ENCODE measurements around the gene CMIP.

CMIP gene

GRCh38 chr16:81517629-81518438 is 73.2 kb downstream of the CMIP start:
- TF ChIP-seq GATA2 (IDR thresholded peaks at IDR 0.05; ENCODE audit: low read depth, low read length) (no peak), GATA3 (IDR thresholded peaks at IDR 0.05; ENCODE audit: low read depth, low read length) (no peak)

- TF ChIP-seq GATA2 (IDR thresholded peaks at IDR 0.05; ENCODE audit: low read depth, low read length) = no peak
- TF ChIP-seq GATA3 (IDR thresholded peaks at IDR 0.05; ENCODE audit: low read depth, low read length) = no peak
These were observed 73.8 kb downstream of the CMIP start for GRCh38 chr16:81518439-81518757.

- TF ChIP-seq GATA3 (IDR thresholded peaks at IDR 0.05; ENCODE audit: low read depth, low read length) (no peak), GATA2 (IDR thresholded peaks at IDR 0.05; ENCODE audit: low read depth, low read length) (no peak)
These were observed 74.9 kb downstream of the CMIP start for GRCh38 chr16:81519301-81520150.

- TF ChIP-seq GATA2 (IDR thresholded peaks at IDR 0.05; ENCODE audit: low read depth, low read length) (no peak), GATA3 (IDR thresholded peaks at IDR 0.05; ENCODE audit: low read depth, low read length) (no peak)
These were observed 75.5 kb downstream of the CMIP start for GRCh38 chr16:81520151-81520470.

GRCh38 chr16:81520560-81521135 is 76.0 kb downstream of the CMIP start:
- TF ChIP-seq GATA2 (IDR thresholded peaks at IDR 0.05; ENCODE audit: low read depth, low read length) = no peak
- no peak for TF ChIP-seq GATA3 (IDR thresholded peaks at IDR 0.05; ENCODE audit: low read depth, low read length)

GRCh38 chr16:81521141-81521626 is 76.6 kb downstream of the CMIP start:
- TF ChIP-seq GATA2 (IDR thresholded peaks at IDR 0.05; ENCODE audit: low read depth, low read length) (no peak), GATA3 (IDR thresholded peaks at IDR 0.05; ENCODE audit: low read depth, low read length) (no peak)

GRCh38 chr16:81522108-81522701 is 77.6 kb downstream of the CMIP start:
- TF ChIP-seq GATA3 (IDR thresholded peaks at IDR 0.05; ENCODE audit: low read depth, low read length) = no peak
- no peak for TF ChIP-seq GATA2 (IDR thresholded peaks at IDR 0.05; ENCODE audit: low read depth, low read length)

- TF ChIP-seq GATA2 (IDR thresholded peaks at IDR 0.05; ENCODE audit: low read depth, low read length) (no peak), GATA3 (IDR thresholded peaks at IDR 0.05; ENCODE audit: low read depth, low read length) (no peak)
These were observed 78.9 kb downstream of the CMIP start for GRCh38 chr16:81523387-81524115.

- TF ChIP-seq GATA3 (IDR thresholded peaks at IDR 0.05; ENCODE audit: low read depth, low read length) (no peak), GATA2 (IDR thresholded peaks at IDR 0.05; ENCODE audit: low read depth, low read length) (no peak)
These were observed 79.8 kb downstream of the CMIP start for GRCh38 chr16:81524382-81524781.

GRCh38 chr16:81526199-81526598 is 81.6 kb downstream of the CMIP start:
- TF ChIP-seq GATA2 (IDR thresholded peaks at IDR 0.05; ENCODE audit: low read depth, low read length) = no peak
- no peak for TF ChIP-seq GATA3 (IDR thresholded peaks at IDR 0.05; ENCODE audit: low read depth, low read length)

GRCh38 chr16:81526935-81527334 is 82.3 kb downstream of the CMIP start:
- no peak for TF ChIP-seq GATA2 (IDR thresholded peaks at IDR 0.05; ENCODE audit: low read depth, low read length)
- TF ChIP-seq GATA3 (IDR thresholded peaks at IDR 0.05; ENCODE audit: low read depth, low read length) = no peak

- TF ChIP-seq GATA2 (IDR thresholded peaks at IDR 0.05; ENCODE audit: low read depth, low read length) (no peak), GATA3 (IDR thresholded peaks at IDR 0.05; ENCODE audit: low read depth, low read length) (no peak)
These were observed 83.0 kb downstream of the CMIP start for GRCh38 chr16:81527477-81528178.

GRCh38 chr16:81528256-81528655 is 83.6 kb downstream of the CMIP start:
- TF ChIP-seq GATA2 (IDR thresholded peaks at IDR 0.05; ENCODE audit: low read depth, low read length) (no peak), GATA3 (IDR thresholded peaks at IDR 0.05; ENCODE audit: low read depth, low read length) (no peak)

Measured in SH-SY5Y (cell line).